Measurements from ENCODE around the gene SLC25A21.
"Not testable (repeated sequence)": the region's sequence is repeated elsewhere in the genome, so short reads cannot be mapped to it uniquely, and the experiment has no call there.

Gene SLC25A21

GRCh38 chr14:36817071-36817930 is 355.1 kb downstream of the SLC25A21 start:
- no peak for DNase-seq

- no peak for DNase-seq
Observed at GRCh38 chr14:36816481-36816880, 355.9 kb downstream of the SLC25A21 start.

- not testable (repeated sequence) for DNase-seq
Observed at GRCh38 chr14:36814783-36815182, 357.6 kb downstream of the SLC25A21 start.

GRCh38 chr14:36810209-36810608 is 362.2 kb downstream of the SLC25A21 start:
- no peak for DNase-seq

- no peak for DNase-seq
Observed at GRCh38 chr14:36807727-36808126, 364.7 kb downstream of the SLC25A21 start.

GRCh38 chr14:36805131-36805559 is 367.3 kb downstream of the SLC25A21 start:
- DNase-seq = no peak

- no peak for DNase-seq
Observed at GRCh38 chr14:36797634-36798033, 374.8 kb downstream of the SLC25A21 start.

GRCh38 chr14:36791402-36791801 is 381.0 kb downstream of the SLC25A21 start:
- no peak for DNase-seq

GRCh38 chr14:36785511-36785910 is 386.9 kb downstream of the SLC25A21 start:
- no peak for DNase-seq

GRCh38 chr14:36784541-36784940 is 387.9 kb downstream of the SLC25A21 start:
- no peak for DNase-seq

- no peak for DNase-seq
Observed at GRCh38 chr14:36781897-36782296, 390.5 kb downstream of the SLC25A21 start.

- DNase-seq = no peak
Observed at GRCh38 chr14:36773558-36773957, 398.8 kb downstream of the SLC25A21 start.

- DNase-seq = no peak
Observed at GRCh38 chr14:36773136-36773540, 399.3 kb downstream of the SLC25A21 start.

- no peak for DNase-seq
Observed at GRCh38 chr14:36771028-36771640, 401.3 kb downstream of the SLC25A21 start.

GRCh38 chr14:36768638-36769337 is 403.6 kb downstream of the SLC25A21 start:
- DNase-seq = no peak

GRCh38 chr14:36767603-36768281 is 404.7 kb downstream of the SLC25A21 start:
- no peak for DNase-seq

GRCh38 chr14:36766974-36767373 is 405.4 kb downstream of the SLC25A21 start:
- no peak for DNase-seq

- no peak for DNase-seq
Observed at GRCh38 chr14:36757734-36758601, 414.4 kb downstream of the SLC25A21 start.

GRCh38 chr14:36756226-36756625 is 416.2 kb downstream of the SLC25A21 start:
- DNase-seq = no peak

- DNase-seq = no peak
Observed at GRCh38 chr14:36755756-36756155, 416.6 kb downstream of the SLC25A21 start.

GRCh38 chr14:36751920-36752319 is 420.5 kb downstream of the SLC25A21 start:
- no peak for DNase-seq

GRCh38 chr14:36751106-36751505 is 421.3 kb downstream of the SLC25A21 start:
- no peak for DNase-seq
